GM18526 (cell line): Measurements from ENCODE around the gene CNNM3.

Source experiments
- POLR2A ChIP-seq: IDR thresholded peaks from 3 replicates; pipeline ENCODE4 v1.6.1; 2011; ENCODE audit not compliant: insufficient read length; ENCODE audit errors: extremely low read depth

Gene CNNM3

GRCh38 chr2:96816127-96816835 is at the start of gene CNNM3:
Gene CNNM3, plus strand, starts transcription at chr2:96816268. Its CDS starts 10 bp downstream, at chr2:96816278.
- TF ChIP-seq POLR2A = peak; percentile 74

DNA sequence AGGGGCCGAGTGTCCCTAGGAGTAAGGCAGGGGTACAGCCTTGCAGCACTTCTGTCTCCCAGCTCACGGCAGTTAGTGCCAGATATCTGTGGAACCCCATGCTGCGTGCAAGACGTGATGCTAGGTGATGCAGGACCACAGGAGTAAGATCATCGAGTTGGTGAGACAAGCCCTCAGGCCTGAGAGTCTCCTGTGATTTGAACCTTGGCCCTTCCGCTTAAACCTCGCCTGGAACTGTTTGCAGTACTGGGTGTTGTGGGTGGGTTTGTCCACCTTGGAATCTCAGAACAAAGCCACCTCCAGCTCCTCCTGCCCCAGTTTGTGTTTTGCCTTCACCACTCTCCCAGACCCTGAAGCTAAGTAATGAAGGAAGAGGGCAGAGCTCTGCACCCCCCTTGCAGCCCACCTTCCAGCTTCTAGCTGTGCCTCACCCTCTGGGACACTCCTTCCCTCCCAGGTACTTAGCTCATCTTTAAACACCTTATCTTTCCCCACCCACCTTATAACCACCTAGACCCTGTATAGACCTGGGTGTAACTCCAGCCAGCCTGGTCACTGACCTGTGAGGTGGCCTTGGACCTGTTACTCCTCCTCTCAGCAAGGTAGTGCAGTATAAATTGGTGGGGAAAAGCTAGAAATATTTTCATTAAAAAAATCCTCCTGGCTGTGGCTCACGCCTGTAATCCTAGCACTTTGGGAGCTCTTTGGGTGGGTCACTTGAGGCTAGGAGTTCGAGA is 48.8 kb upstream of the CNNM3 start:
- no peak for TF ChIP-seq POLR2A

DNA sequence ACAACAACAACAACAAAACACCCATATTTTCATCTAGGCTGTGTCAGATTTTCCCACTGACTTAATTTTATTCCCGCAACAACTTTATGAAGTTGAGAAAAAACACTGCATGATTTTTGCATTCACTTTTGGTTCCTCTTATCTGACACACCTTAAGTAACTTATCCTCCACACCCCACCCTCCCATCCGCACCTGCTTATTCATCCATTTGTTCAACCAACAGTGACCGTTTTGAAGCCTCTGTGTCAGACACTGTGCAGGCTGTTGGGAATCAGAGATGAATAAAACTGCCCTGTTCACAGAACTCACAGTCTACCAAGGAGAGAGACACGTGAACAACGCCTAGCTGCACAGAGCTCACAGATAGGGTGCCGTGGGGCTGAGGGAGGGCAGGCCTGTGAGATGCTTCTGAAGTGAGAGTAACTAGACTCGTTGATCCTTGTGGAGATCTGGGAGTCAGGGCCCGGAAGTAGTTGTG is 47.9 kb upstream of the CNNM3 start:
- TF ChIP-seq POLR2A = no peak

DNA sequence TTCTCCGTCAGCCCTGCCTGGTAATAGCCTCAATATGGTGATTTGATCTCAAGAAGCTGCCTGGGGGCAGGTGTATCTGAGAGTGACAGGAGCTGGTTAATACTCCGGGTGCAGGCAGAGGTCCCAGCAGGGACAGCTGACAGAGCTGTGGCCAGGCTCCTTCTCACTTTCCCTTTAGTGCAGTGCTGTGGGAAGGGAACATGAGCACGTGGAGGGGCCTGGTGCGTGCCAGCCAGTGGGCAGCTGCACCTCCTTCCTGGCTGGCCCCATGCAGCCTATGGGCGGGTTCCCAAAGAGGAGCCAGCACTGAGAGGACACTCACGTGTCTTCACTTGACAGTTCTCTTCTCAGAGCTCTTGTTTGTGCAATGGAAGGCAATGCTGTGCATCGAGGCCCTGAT is 46.3 kb upstream of the CNNM3 start:
- TF ChIP-seq POLR2A = no peak

DNA sequence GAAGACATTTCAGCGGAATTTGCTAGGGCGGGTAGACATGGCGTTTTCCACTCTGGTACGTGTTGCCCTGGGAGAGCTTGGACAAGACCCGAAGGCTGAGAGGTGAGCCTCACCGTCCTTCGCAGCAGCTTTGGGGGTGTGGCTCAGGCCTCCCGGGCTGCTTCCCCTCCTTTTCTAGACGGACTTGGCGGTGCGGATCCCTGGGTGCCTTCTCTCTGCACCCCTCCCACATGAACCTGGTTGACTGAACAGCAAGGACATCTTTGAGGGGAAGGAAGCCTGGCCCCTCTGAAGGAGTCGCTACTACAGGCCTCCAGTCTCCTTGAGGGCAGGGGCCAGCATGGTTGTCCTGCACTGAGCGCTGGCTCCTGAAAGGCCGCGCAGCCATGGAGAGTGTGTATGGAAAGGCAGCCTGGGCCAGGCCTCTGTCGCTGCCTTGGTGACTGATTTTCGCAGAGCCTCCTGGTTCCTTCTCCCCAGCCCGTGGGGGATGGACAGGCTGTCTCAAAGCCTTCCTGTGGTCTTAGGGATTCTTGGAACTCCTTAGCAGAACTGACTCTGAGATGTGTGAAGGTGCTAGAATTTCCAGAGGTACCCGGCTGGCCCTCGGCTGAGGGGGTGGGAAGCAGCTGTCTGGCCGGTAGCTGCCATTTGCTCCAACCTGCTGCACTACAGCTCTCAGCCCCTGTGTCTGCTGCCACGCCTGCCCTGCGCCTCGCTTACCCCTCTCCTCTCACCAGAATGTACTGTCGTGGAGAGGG is 45.4 kb upstream of the CNNM3 start:
- TF ChIP-seq POLR2A = no peak

DNA sequence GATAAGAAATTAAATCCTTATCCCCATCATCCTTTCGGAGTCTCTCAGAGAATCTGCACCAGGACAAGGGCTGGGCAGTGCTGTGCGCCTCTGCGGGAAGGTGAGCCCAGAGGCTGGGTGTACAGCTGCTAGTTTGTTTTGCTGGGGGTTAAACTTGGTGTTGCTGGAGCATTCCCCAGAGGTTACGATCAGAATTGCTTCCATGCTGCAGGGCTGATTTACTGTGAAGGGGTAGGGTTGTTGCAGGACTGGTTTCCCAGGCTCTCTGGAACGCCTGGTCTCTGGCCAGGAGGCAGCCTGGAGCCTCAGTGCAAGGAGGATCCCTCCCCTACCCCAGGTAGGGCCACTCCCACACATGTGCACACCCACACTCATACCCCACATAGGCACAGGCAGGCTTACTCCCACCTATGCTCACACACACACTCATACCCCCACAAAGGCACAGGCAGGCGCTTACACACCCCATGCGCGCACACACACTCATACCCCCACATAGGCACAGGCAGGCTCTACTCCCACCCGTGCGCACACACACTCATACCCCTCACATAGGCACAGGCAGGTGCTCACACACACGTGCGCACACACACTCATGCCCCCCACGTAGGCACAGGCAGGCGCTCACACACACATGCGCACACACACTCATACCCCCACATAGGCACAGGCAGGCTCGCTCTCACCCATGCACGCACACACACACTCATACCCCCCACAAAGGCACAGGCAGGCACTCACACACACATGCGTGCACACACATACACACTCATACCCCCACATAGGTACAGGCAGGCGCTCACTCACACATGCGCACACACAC is 44.1 kb upstream of the CNNM3 start:
- TF ChIP-seq POLR2A = no peak

- TF ChIP-seq POLR2A = no peak
Observed at GRCh38 chr2:96772903-96773671, 43.0 kb upstream of the CNNM3 start.

DNA sequence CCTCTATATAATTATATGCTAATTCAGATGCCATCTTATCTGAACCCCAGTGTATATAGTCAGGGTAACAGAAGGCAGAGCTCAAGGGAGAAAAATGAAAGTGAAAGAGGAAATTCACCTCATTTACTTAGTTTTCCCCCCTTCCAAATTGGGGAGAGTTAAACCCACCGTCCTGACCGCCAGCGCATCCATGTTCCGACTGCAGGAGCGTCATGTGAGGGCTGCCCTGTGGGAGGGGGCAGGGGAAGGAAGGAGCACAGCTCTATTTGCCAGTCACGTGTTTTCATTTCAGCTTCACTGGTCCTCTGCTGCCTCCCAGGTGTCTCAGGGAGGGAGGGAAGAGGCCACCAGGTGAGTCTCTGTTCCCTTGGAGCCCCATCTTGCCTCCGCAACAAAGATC is 42.1 kb upstream of the CNNM3 start:
- TF ChIP-seq POLR2A = no peak

GRCh38 chr2:96775160-96775559 is 40.9 kb upstream of the CNNM3 start:
- TF ChIP-seq POLR2A = no peak

DNA sequence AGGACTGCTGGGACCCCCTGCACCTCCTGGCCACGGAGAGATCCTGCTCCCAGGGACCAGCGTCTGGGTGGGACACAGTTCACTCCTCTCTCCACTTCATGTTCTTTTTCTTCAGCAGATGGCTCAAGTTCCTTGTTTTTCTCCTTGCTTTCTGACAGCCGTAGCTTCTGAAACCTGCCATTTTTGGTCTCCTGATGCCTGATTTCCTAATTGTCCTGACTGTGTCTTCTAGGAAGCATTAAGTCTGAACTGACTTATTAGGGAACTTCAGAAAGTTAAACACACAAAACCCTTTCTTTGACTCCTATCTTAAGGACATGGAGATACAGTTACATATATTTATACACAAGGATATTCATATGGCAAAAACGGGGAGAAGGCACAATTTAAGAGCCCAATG is 32.7 kb upstream of the CNNM3 start:
- TF ChIP-seq POLR2A = no peak

DNA sequence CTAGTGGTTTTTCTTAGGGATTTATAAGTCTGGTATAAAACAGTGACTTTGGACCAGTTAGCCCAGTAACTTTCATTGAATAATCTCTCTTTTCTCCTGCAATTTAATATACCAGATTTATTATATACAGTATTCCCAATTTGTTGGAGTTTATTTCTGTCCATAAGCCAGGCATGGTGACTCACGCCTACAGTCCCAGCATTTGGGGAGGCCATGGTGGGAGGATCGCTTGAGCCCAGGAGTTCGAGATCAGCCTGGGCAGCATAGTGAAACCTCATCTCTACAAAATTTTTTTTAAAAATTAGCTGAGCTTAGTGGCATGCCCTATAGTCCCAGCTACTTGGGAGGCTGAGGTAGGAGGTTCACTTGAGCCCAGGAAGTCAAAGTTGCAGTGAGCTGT is 28.7 kb upstream of the CNNM3 start:
- no peak for TF ChIP-seq POLR2A

- no peak for TF ChIP-seq POLR2A
Observed at GRCh38 chr2:96788442-96789244, 27.4 kb upstream of the CNNM3 start.

- TF ChIP-seq POLR2A = no peak
Observed at GRCh38 chr2:96789245-96789617, 26.8 kb upstream of the CNNM3 start.
